ENCODE results near the gene SLPI.

DNA sequence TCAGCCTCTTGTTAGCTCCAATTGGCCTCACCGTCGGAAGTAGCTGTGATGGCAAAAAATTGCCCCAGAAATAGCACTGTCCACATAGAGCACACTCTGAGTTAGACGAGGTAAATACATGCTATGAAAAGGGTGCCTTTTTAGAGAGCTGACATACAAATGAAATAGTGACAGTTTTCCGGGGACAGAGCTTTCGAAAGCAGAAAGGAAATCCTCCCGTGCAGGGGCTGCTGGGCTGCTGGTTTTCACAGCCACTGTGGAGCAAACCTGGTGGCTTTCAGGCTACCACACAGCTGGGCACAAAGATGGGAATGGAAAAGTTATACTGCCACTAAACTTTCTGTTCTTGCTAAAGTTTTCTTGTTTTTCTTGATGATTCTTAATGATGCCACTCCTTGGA lies 8.3 kb downstream of the SLPI start:
- TF ChIP-seq CTCF (conservative IDR thresholded peaks at IDR 0.05; ENCODE audit: low read length) = no peak
- no peak for TF ChIP-seq EZH2phosphoT487 (IDR thresholded peaks at IDR 0.05; ENCODE audit: borderline replicate concordance, low read depth, low read length)

All from OCI-LY7 (cell line).